Fibroblast of skin of left quadriceps (primary cell): ENCODE data around the gene FCRL6.

Source experiments
- DNase-seq, 2 experiments: peaks; one replicate each; pipeline ENCODE4 v3.0.0-alpha.2; 2013; ENCODE audit warnings: low read depth in 2 of 2

Gene FCRL6, protein sequence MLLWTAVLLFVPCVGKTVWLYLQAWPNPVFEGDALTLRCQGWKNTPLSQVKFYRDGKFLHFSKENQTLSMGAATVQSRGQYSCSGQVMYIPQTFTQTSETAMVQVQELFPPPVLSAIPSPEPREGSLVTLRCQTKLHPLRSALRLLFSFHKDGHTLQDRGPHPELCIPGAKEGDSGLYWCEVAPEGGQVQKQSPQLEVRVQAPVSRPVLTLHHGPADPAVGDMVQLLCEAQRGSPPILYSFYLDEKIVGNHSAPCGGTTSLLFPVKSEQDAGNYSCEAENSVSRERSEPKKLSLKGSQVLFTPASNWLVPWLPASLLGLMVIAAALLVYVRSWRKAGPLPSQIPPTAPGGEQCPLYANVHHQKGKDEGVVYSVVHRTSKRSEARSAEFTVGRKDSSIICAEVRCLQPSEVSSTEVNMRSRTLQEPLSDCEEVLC

DNA sequence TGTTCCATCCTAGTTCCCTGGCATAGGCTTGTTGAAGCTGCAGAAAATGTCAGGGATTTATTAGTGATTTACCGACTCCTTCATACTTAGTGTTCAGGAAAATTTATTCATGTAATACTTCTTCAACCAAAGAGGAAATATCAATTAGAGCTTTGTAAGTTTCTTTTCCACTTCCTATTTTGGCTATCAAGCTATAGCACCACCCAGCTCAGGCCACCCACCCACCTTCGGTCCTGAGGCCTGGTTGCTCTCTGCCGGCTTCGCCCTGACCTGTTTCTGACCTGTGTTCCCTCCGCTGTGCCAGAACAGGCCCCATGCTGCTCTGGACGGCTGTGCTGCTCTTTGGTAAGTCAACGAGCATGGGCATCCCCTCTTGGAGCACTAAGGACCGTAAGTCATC lies at the start of gene FCRL6:
Gene FCRL6 (plus strand): TSS at position 250 of the 400 bp plus-strand sequence. CDS start 65 bp downstream, at position 315.
- no peak for DNase-seq

DNA sequence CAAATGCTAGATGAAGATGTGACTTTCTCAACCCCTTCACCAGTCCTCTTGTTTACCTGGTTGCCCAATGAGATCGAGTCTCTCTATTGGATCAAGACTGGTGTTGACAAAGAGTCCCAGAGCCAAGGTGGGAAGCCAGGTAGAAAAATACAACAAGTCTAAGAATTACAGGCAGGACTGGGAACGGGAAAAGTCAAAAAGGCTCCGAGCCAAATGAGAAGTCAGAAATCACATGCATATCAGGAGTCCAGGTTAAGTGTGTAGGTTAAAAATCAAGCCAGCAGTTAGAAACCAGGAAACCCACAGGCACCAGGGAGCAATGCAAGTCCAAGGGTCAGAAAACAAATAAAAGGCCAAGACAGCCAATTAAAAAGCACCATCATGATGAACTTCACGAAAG lies 48.8 kb upstream of the FCRL6 start:
- no peak for DNase-seq

DNA sequence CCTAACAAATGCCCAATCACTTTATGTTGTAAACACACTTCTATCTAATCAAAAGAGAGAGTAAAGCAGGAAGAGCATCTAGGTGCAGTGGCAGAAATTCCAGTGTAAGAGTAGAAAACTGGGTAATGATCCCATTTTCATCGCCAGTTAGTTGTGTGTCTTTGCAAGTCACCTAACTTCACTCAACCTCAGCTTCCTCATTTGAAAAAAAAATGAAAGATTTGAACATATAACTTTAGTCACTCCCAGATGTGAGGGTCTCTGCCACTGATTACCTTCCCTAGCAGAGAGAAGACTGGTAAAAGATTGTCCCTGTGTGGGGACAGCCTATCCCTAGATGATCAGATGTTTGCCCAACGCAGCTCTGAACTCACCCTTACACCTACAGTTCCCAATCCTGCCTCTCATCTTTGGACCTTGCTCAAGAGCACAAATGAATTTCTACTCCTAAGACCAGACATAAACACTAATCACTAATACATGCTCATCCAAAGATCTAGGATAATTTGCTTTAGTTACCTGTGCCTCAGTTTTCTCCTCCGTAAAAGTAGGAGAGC lies 46.6 kb upstream of the FCRL6 start:
- DNase-seq = no peak

DNA sequence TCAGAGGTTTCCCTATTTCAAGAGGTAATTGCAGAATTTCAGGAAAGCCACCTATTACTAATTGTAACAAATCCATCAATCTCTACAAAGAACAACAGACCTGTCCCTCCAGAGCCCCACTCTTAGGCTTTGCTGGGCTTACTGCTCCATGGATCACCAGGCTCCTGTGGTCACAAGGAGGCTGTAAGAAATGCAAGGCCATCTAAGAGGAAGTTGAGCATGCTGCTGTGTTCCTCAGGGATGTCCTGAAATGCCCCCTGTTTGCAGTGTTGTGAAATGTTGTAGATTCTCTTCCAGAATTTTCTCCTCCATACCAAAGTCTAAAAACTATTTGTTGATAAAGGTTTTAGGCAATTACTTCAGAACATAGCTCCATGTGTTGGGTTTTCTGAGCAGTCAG lies 45.8 kb upstream of the FCRL6 start:
- DNase-seq = no peak

DNA sequence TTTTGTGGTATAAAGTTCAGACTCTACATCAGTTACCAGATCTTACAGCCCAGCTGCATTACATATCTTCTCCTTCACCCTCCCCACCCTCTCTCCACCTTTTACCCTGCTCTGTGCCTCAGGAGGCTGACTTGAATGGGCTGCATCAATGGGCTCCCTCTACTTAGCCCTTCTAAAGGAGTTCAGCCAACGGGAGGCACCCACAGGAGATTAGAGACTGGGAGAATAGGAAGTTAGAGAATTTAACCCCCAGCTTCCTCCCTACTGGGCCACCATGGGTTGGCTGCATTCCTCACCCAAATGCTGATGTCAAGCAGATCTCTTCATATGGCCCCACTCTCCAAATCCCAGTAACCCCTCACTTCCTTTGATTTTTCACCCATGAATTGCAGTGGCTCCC lies 38.5 kb upstream of the FCRL6 start:
- no peak for DNase-seq

DNA sequence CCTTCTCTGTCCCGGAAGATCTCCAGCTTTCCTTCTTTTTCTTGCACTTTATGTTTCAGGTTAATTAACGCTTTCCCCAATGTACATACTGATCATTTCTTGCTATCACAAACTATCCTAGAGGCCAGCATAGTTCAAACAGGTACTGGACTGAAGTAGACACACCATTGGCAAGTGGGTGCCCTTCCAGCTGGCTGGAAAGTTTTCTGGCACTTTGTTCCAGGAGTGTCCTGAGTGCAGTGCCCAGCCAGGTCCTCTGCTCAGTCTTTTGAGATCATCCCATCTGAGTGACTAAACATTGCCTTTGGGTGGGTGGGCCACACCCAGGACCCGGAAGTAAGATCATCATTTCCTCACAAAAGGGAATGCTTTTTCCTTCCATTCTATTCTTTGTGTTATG lies 36.4 kb upstream of the FCRL6 start:
- DNase-seq = no peak

DNA sequence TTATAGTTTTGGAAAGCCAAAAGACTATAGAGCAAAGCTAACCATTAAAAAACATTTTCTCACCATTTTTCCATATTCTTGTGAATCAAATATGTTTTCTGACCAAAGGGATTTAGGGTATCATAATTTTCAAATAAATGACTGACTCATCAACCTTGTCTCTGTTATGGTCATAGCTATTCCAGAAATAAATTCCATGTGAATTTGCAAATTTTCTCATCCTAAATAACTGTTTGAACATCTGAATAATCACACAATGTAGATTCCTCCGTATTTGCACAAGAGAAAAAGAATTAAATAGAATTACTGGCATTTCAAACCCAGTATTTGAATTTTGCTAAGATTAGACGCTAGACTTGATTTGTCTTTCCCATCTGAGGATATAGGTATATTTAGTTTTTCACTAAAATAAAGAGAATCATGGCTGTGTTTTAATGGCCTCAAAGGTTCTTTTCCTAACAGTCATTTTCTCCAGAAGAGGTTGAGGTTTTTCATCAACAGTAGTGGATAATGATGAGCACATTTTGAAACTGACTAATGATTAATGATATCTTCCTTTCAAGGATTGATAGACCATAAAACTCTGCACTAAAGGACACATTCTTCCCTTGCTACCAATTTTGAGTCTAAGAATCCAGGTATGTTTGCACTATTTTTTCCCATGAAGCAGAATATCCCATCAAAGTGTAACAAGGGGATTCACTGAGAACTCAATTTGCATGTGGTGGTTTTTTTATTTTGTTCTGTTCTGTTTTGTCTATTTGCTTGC lies 30.8 kb upstream of the FCRL6 start:
- DNase-seq = no peak

DNA sequence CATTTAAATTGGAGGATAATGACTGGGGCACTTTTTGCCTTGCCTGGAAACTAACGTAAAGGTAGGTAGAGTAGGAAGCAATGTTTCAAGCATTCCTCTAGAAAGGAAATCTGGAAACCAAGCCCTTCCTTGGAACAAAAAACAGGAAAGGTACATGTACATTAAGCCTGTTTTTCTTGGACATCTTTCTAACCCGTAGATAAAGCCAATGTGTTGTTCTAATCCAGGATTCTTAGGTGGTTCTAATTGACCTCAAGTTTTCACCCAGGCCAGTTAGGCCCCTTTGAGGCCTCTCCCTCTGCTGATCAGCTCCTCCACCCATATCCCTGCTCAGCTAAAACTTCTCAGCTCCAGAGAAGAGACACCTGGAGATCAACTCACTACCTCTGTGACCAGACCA lies 27.7 kb upstream of the FCRL6 start:
- DNase-seq = no peak

DNA sequence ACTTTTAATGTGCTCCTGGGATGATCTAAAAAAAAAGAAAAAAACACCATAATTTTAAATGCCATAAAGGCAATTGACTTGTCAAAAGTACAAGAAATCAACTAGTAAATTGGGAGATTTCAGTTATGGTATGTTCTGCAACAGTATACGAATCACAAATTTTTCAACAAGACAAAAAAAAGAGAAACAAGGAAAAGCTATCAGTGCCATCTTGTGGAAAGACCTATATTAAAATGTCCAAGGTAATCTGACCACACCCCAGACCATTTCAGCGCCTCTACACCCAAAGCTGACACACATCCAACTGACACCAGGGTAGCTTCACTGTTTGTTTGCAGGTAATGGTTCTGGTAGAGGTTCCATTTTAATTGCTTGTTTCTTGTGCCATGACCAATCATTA lies 26.4 kb upstream of the FCRL6 start:
- no peak for DNase-seq

DNA sequence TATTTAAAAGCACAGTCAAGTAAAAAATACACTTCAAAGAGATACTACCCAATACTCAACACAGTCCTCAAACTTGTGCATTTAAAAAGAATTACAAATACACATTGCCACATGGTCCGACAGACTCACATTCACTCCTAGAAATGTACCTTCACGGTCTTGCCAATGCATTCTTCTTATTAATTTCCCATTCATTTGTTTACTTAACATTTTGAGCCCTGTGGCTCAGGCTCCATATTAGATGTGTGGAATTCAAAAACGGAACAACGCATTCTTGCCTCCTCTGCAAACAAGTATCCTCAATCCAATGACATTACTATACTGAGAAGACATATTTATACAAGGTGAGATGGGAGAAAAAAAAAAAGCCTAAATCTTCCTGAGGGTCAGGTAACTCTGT lies 23.9 kb upstream of the FCRL6 start:
- DNase-seq = no peak

DNA sequence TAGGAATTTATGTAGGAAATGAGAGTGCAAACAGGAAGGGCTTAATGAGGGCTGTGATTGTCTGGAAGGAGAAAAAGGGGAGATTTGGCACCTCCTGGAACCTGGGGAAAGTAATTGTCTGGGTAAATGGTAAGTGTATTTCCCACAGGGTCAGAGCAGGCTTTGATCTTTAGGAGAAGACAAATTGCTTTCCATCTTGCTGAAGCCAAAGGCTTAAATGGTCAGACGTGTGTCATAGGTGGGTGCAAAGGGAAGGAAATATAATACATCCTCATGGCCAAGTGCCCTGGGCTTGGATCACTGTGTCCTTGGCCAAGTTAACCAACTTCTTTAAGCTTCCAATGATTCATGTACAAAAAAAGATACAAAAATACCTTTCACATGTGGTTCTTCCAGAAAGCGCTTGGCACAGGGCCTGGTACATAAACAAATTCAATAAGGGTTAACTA lies 22.7 kb upstream of the FCRL6 start:
- DNase-seq = peak in 1 of 2 experiments; percentile 8

DNA sequence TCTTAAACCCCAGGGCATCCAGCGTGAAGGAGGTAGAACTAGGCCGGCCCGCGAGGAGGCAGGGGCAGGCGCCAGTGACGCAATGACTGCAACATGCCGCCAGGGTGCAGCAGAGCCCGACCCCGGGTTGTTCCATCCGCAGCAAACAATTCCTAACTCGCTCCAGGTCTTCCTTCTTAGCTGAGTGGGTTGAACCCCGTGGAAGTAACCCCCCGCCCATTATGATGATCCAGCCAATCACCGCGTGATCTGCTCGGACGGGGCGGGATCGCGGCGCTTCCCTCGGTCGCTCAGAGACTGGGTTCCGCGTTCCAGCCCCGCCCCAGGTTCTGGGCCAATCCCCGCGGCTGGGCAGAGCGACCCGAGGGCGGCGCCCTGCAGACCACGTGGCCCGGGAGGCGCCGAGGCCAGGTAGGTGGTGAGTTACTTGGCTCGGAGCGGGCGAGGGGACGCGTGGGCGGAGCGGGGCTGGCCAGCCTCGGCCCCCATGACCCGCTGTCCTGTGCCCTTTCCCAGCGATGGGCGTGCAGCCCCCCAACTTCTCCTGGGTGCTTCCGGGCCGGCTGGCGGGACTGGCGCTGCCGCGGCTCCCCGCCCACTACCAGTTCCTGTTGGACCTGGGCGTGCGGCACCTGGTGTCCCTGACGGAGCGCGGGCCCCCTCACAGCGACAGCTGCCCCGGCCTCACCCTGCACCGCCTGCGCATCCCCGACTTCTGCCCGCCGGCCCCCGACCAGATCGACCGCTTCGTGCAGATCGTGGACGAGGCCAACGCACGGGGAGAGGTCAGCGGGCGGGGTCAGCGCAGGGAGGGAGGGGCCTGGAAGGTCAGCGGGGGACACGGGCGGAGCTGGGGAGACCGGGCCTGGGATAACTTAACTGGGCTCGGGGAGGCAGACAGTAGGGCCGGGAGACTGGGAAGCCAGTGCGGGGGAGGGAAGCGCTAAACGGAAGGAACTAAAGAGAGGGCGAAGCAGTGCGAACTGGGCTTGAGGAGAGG lies 21.3 kb upstream of the FCRL6 start, which contains the start of gene DUSP23:
Gene DUSP23 (plus strand): TSS at position 380 of the 1,000 bp plus-strand sequence. CDS start 139 bp downstream, at position 519.
- peak; percentile 95 for DNase-seq

DNA sequence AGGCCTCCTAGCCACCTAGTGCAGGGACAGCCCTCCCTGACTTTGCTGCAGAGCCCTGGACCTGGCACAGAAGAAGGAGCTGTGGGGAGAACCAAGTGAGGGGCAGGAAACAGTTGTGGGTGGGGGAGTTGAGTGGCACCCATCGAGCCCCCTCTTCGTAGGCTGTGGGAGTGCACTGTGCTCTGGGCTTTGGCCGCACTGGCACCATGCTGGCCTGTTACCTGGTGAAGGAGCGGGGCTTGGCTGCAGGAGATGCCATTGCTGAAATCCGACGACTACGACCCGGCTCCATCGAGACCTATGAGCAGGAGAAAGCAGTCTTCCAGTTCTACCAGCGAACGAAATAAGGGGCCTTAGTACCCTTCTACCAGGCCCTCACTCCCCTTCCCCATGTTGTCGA lies 20.2 kb upstream of the FCRL6 start:
- no peak for DNase-seq

DNA sequence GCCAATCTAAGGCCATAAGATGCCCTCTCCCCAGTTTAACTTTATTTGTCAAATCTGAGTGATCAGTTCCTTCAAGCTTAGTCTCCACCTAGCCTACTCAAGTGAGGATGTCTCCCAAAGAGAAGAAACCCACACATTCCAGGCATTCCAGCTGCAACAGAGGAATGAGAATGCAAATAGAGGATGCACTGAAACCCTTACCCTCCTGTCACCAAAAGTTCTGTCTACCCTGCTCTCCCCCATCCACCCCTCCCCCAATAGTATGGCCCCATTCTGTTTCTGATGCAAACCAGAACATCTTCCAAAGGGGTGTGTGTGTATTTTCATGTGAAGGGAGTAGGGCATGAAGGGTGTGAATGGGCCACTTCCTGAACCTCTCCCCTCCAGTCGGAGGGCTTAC lies 18.4 kb upstream of the FCRL6 start:
- no peak for DNase-seq

DNA sequence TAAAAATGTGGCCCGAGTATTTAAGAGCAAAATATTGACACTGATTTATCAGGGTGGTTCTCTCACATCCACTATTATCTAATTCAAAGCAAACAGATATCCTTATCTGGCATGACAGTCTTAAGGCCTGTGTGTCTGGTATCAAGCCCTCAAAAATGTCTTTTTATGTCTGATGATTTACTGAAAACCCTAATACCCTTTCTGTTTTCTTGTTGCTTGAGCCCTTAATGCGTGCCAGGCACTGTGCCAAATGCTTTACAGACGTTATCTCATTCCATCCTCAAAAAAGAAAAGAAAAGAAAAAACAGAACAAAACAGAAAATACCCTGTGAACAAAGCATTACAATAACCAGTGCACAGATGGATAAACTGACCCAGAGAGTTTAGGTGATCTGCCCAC lies 15.7 kb upstream of the FCRL6 start:
- DNase-seq = no peak

DNA sequence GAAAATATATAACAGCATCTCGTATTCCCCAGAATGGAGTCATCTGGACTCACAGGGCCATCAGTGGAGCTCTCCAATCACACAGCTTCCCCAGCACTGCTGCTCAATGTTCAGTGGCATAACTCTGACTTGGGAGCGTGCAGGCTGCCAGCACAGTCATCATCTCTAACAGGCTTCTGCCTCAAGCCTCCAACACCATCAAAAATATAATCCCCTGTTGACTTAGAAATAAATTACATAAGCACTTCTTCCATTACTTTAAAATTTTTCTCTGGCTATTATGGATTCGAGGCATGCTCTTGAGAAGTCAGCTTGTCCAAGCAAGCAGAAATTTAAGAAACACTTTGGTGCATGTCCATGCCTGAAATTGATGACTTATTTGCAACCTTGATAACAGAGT lies 15.2 kb upstream of the FCRL6 start:
- no peak for DNase-seq

DNA sequence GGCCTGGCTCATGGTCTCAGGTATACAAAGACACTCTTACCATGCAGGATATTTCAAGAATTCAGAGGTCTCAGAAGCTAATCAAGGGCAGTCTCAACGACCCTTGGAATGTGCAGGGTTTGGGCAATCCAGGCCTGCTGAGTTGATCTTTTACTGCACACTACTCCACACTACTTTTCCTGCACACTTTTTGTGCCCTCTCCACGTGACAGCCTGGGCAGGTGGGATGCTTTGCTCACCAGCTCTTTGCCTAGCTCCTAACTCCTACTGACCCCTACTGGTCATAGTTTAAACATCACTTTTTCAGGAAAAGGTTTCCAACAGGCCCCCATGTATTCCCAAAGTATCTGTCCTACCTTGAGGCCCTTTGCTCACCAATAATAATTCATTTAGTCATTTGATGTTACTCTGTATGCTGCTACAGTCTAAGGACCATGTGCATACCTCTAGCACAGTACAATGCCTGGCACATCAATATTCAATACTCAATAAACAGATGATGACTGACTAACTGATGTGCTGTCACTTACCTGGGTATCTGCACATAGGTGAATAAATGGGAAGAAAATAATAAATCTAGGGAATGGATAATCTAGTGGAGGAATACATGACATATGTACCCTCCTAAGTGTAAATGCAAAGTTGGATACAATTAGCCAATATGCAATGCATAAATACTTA lies 11.8 kb upstream of the FCRL6 start:
- DNase-seq = no peak

DNA sequence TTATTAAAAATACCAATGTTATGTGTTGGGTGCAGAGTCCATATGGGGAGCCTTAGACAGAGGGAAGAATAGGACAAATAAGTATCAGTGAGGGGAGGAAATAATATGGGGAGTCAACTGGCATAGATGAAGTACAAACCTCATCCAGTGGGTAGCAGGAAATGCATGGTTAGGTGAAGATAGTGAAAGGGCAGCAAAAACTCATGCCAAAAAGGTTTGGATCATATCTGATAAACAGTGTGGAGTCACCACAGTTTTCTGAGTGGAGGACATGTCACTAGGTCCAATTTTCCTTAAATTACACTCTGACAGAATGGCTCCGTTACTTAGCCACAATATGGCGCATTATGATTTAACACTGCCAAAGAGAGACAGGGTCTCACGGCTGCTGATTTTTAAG lies 11.1 kb upstream of the FCRL6 start:
- no peak for DNase-seq

DNA sequence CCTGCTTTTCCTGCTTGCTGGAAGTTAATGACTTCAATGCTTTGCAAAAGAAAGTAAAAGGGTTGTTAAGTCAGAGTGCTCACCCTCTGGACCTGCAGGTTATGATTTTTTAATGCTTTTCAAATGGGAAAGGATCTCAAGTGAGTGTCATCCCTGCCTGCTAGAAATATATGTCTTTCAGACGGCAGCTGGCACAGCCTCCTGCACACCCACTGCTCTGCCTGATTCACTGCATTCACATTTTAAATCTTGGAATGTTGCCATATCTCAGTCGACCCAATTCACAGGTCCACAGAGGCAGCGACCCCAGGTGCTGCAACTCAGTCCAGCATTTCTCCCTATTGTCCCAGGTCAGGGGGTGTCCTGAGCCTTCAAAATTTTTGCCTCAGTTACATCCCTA lies 10.7 kb upstream of the FCRL6 start:
- no peak for DNase-seq

DNA sequence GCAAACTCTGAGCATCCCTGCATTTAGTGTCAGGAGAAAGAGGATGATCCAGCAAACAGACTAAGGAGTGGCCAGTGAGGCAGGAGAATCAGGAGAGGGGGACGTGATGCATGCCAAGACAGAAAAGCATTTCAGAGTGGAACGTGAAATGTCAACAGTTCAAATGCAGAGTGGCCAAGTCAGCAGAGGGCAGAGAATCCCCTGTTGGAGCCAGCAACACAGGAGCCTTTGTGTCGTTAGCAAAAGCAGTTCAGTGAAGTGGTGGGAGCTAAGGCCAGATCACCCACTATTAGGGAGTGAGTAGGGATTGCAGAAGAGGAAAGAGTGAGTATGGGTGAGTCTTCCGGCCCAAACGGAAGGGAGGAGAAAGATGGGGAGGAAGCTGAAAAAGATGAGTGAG lies 6.6 kb upstream of the FCRL6 start:
- no peak for DNase-seq

DNA sequence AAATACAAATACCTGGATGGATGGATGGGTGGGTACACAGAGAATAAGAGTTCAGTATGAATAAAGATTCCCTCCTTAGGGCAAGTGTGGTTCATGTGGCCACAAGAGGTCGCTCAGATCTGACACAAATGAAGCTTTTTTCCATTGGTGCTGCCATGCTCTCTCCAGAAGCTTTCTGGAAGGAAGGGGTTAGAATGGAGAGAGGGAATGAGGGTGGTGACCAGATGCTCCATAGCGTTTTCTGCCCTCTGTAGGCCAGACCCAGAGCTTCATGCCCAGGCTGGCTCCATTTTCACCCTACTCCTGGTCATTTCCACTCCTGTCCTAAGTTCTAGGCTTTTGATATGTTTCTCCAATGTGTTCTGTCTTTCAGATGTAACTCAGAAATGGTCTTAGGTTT lies 3.3 kb upstream of the FCRL6 start:
- DNase-seq = peak; percentile 59 to 67
